ENCODE measurements around the gene EIF6. TPM values are rescaled to one million over a fixed set of nuclear protein-coding genes. Genes with fewer than 3 reads are reported as not detected.

Gene EIF6
- total RNA-seq, 5 donors from 2014 or later (not counting 1 experiment from before 2014, with no cell fraction given): 43.8 to 70.7 (median 69.6) TPM

GRCh38 chr20:35286899-35287508 lies 2.4 kb upstream of the EIF6 start:
- H3K4me3 Mint-ChIP-seq: no peak overlapping the region
- no peaks in the 10 kb centered on the region for H3K27me3 Mint-ChIP-seq
- 86% methylated on average over 16 of the region's 17 CpGs for WGBS (ENCODE audit: insufficient coverage)
- ChIA-PET POLR2A (no interaction called here), CTCF (no interaction called here)
- Histone ChIP-seq H3K4me1 (ENCODE audit: control insufficient read depth in 1 of 2, extremely low read depth in 1 of 2, insufficient read depth in 2 of 2, low read length in 2 of 2) (peaks cover 6 to 27% of the 10 kb centered on the region in 2 experiments), H3K27ac (ENCODE audit: low read length) (no peak overlapping the region), H3K36me3 (ENCODE audit: control insufficient read depth in 2 of 2, extremely low read depth in 1 of 2, insufficient read depth in 1 of 2, low read length in 1 of 2) (peaks cover 0 to 6% of the 10 kb centered on the region in 2 donors), H3K27me3 (replicated peaks in 1 of 2; ENCODE audit: control insufficient read depth in 2 of 2, extremely low read depth in 1 of 2, insufficient read depth in 2 of 2, low read length in 1 of 2) (peaks cover 0 to 6% of the 10 kb centered on the region in 2 experiments), H3K9me3 (no peaks in the 10 kb centered on the region), H3K4me3 (ENCODE audit: control insufficient read depth in 1 of 2, extremely low read depth in 1 of 2, low read length in 1 of 2) (no peak overlapping the region)
- H3K9me3 Mint-ChIP-seq: no peaks in the 10 kb centered on the region
- no peak for DNase-seq
- no peak for ATAC-seq (replicated peaks in 1 of 4)
- H3K27ac Mint-ChIP-seq: no peak overlapping the region
- H3K4me1 Mint-ChIP-seq: peaks cover 28 to 29% (median 28%) of the 10 kb centered on the region in 3 donors
- peaks cover 4% of the 10 kb centered on the region for H3K36me3 Mint-ChIP-seq

GRCh38 chr20:35286077-35286898 lies 1.7 kb upstream of the EIF6 start:
- DNase-seq (no peak), ATAC-seq (replicated peaks in 1 of 4) (no peak)
- CTCF ChIA-PET: no interaction called here
- no peaks in the 10 kb centered on the region for H3K9me3 ChIP-seq
- H3K4me1 ChIP-seq (ENCODE audit: control insufficient read depth in 1 of 2, extremely low read depth in 1 of 2, insufficient read depth in 2 of 2, low read length in 2 of 2): peaks cover 6 to 27% of the 10 kb centered on the region in 2 experiments
- no peaks in the 10 kb centered on the region for H3K27me3 Mint-ChIP-seq
- H3K4me3 Mint-ChIP-seq: peak overlapping the region; percentile 89 to 92 (median 90)
- peaks cover 0 to 4% of the 10 kb centered on the region in 2 experiments for H3K27me3 ChIP-seq (replicated peaks in 1 of 2; ENCODE audit: control insufficient read depth in 2 of 2, extremely low read depth in 1 of 2, insufficient read depth in 2 of 2, low read length in 1 of 2)
- no peak overlapping the region for H3K4me3 ChIP-seq (ENCODE audit: control insufficient read depth in 1 of 2, extremely low read depth in 1 of 2, low read length in 1 of 2)
- POLR2A ChIA-PET: interaction anchor here in 1 of 2 donors (0.6 kb wide), 1 partner anchor 16 kb away, joined by 3 read pairs; no protein-coding TSS in a partner anchor
- H3K27ac Mint-ChIP-seq: peak overlapping the region; percentile 76 to 88
- H3K9me3 Mint-ChIP-seq: no peaks in the 10 kb centered on the region
- no peak overlapping the region for H3K27ac ChIP-seq (ENCODE audit: low read length)
- 92% methylated on average over 12 of the region's 12 CpGs for WGBS (ENCODE audit: insufficient coverage)
- H3K4me1 Mint-ChIP-seq: peaks cover 28 to 31% (median 30%) of the 10 kb centered on the region in 3 donors
- H3K36me3 Mint-ChIP-seq: peaks cover 5% of the 10 kb centered on the region
- peaks cover 0 to 11% of the 10 kb centered on the region in 2 donors for H3K36me3 ChIP-seq (ENCODE audit: control insufficient read depth in 2 of 2, extremely low read depth in 1 of 2, insufficient read depth in 1 of 2, low read length in 1 of 2)

DNA sequence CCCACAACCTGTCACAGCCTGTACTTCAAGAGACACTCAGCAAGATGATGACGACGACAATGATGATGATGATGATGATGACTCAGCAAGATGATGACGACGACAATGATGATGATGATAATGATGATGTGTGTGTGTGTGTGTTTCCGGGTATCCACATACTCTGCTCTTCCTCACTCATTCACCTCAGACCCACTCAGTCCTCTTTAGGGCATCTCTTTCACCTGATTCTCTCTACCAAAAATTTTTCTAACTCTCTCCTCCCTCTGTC lies 1.2 kb upstream of the EIF6 start:
- Histone ChIP-seq H3K9me3 (no peaks in the 10 kb centered on the region), H3K4me1 (ENCODE audit: control insufficient read depth in 1 of 2, extremely low read depth in 1 of 2, insufficient read depth in 2 of 2, low read length in 2 of 2) (peaks cover 6 to 27% of the 10 kb centered on the region in 2 experiments), H3K27ac (ENCODE audit: low read length) (no peak overlapping the region), H3K4me3 (ENCODE audit: control insufficient read depth in 1 of 2, extremely low read depth in 1 of 2, low read length in 1 of 2) (no peak overlapping the region), H3K27me3 (replicated peaks in 1 of 2; ENCODE audit: control insufficient read depth in 2 of 2, extremely low read depth in 1 of 2, insufficient read depth in 2 of 2, low read length in 1 of 2) (peaks cover 0 to 4% of the 10 kb centered on the region in 2 experiments), H3K36me3 (ENCODE audit: control insufficient read depth in 2 of 2, extremely low read depth in 1 of 2, insufficient read depth in 1 of 2, low read length in 1 of 2) (peaks cover 0 to 12% of the 10 kb centered on the region in 2 donors)
- ChIA-PET POLR2A (interaction anchor here in 1 of 2 donors (0.6 kb wide), 1 partner anchor 17 kb away, joined by 3 read pairs; no protein-coding TSS in a partner anchor), CTCF (no interaction called here)
- no peaks in the 10 kb centered on the region for H3K9me3 Mint-ChIP-seq
- WGBS (ENCODE audit: insufficient coverage): no CpG with 5 or more reads among the region's 5 CpGs
- peaks cover 28 to 31% (median 30%) of the 10 kb centered on the region in 3 donors for H3K4me1 Mint-ChIP-seq
- H3K36me3 Mint-ChIP-seq: peaks cover 5% of the 10 kb centered on the region
- no peak for DNase-seq
- peak overlapping the region; percentile 76 to 88 for H3K27ac Mint-ChIP-seq
- no peaks in the 10 kb centered on the region for H3K27me3 Mint-ChIP-seq
- ATAC-seq (replicated peaks in 1 of 4): no peak
- H3K4me3 Mint-ChIP-seq: peak overlapping the region; percentile 89 to 92 (median 90)

DNA sequence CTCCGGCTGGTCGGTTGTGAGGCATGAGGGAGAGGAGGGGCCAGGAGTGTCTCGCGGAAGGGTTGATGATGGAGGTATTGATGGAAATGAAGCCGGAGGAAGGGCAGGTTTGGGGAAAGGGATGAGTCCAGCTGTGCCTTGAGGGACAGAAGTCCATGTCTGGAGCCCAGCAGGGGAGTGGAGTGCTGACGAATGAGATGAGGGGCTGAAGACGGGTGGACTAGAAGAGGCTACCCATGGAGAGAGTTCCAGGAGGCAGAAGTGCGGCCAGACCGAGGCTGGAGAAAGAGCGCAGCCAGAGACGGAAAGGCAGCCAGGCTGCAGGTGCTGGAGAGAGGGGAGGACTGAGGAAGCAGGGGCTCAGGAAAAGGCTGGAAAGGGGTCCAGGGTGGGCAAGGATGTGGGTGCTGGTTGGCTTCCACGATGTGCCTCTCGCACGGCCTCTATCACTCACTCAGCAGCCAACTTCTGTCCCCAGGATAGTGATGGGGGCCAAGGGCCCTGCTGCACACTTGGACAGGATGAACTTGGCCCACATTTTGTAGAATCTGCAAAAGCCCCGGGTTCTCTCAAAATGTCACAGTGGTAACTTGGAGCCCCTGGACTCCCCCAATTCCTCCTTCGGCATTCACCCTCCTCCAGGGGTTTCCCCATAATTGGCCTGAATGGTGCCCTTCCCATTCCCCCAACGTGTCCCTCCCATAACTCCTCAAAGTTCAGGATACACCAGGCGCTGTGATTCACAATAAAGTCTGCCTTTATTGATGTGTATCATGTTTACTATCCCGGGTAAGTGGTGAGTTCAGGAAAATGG lies 627 bp upstream of the EIF6 start:
- POLR2A ChIA-PET: interaction anchor here (0.5 to 0.7 kb wide), 7 partner anchors 10 to 1758 kb away, joined by 3 to 11 read pairs (median 4); no protein-coding TSS in a partner anchor
- no peak for ATAC-seq (replicated peaks in 1 of 4)
- Histone ChIP-seq H3K27me3 (replicated peaks in 1 of 2; ENCODE audit: control insufficient read depth in 2 of 2, extremely low read depth in 1 of 2, insufficient read depth in 2 of 2, low read length in 1 of 2) (peaks cover 0 to 4% of the 10 kb centered on the region in 2 experiments), H3K9me3 (no peaks in the 10 kb centered on the region), H3K4me1 (ENCODE audit: control insufficient read depth in 1 of 2, extremely low read depth in 1 of 2, insufficient read depth in 2 of 2, low read length in 2 of 2) (peaks cover 6 to 27% of the 10 kb centered on the region in 2 experiments), H3K4me3 (ENCODE audit: control insufficient read depth in 1 of 2, extremely low read depth in 1 of 2, low read length in 1 of 2) (peak overlapping the region; percentile 83 to 89), H3K36me3 (ENCODE audit: control insufficient read depth in 2 of 2, extremely low read depth in 1 of 2, insufficient read depth in 1 of 2, low read length in 1 of 2) (peaks cover 0 to 16% of the 10 kb centered on the region in 2 donors), H3K27ac (ENCODE audit: low read length) (peak overlapping the region; percentile 71)
- no peak for DNase-seq
- peaks cover 9% of the 10 kb centered on the region for H3K36me3 Mint-ChIP-seq
- no peaks in the 10 kb centered on the region for H3K27me3 Mint-ChIP-seq
- H3K27ac Mint-ChIP-seq: peak overlapping the region; percentile 78 to 88
- H3K4me3 Mint-ChIP-seq: peak overlapping the region; percentile 89 to 92 (median 90)
- WGBS (ENCODE audit: insufficient coverage): 64% methylated on average over 16 of the region's 19 CpGs
- H3K4me1 Mint-ChIP-seq: peaks cover 30 to 33% (median 32%) of the 10 kb centered on the region in 3 donors
- H3K9me3 Mint-ChIP-seq: no peaks in the 10 kb centered on the region
- CTCF ChIA-PET: interaction anchor here in 1 of 2 donors (0.8 to 1.2 kb wide), 2 partner anchors 33 to 141 kb away, joined by 3 read pairs; no protein-coding TSS in a partner anchor

DNA sequence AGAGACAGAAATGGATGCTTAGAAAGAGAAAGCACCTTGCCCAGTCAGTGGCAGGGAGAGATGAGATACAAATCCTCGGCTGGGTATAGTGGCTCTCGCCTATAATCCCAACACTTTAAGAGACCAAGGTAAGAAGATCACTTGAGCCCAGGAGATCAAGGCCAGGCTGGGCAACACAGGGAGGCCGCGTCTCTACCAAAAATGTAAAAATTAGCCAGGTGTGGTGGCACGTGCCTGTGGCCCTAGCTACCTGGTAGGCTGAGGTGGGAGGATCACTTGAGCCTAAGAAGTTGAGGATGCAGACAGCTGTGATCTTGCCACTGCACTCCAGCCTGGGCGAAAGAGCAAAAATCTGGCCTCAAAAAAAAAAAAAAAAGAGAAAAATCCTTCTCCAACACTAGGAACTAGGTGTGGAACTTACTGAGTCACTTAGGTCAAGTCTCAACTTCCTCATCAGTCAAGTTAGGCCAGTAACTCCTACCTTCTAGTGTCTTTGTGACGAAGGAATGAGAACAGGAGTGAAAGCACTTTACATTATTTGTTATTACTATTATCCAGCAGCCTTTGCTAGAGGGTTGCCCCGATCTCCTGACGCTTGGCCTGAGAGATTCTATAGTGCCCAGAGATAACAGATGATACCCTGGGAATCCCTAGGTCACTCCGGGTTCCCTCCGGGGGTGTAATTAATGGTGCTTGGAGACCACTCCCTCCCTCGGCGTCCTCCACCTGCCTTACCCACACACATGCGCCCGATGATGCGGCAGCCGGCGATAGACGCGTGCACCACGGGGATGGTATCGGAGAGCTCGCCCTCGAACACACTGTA lies 918 bp downstream of the EIF6 start:
- peaks cover 24% of the 10 kb centered on the region for H3K36me3 Mint-ChIP-seq

More for the DNA sequence above, 918 bp downstream of the EIF6 start:
- Mint-ChIP-seq H3K4me1 (peaks cover 30 to 36% (median 34%) of the 10 kb centered on the region in 3 donors), H3K27ac (peak overlapping the region; percentile 78 to 88), H3K9me3 (no peaks in the 10 kb centered on the region), H3K4me3 (peak overlapping the region; percentile 89 to 92 (median 90)), H3K27me3 (no peaks in the 10 kb centered on the region)
- Histone ChIP-seq H3K27ac (ENCODE audit: low read length) (peak overlapping the region; percentile 71), H3K4me1 (ENCODE audit: control insufficient read depth in 1 of 2, extremely low read depth in 1 of 2, insufficient read depth in 2 of 2, low read length in 2 of 2) (peaks cover 6 to 27% of the 10 kb centered on the region in 2 experiments), H3K4me3 (ENCODE audit: control insufficient read depth in 1 of 2, extremely low read depth in 1 of 2, low read length in 1 of 2) (peak overlapping the region; percentile 83 to 89), H3K9me3 (no peaks in the 10 kb centered on the region), H3K27me3 (replicated peaks in 1 of 2; ENCODE audit: control insufficient read depth in 2 of 2, extremely low read depth in 1 of 2, insufficient read depth in 2 of 2, low read length in 1 of 2) (peaks cover 0 to 4% of the 10 kb centered on the region in 2 experiments), H3K36me3 (ENCODE audit: control insufficient read depth in 2 of 2, extremely low read depth in 1 of 2, insufficient read depth in 1 of 2, low read length in 1 of 2) (peaks cover 3 to 32% of the 10 kb centered on the region in 2 donors)
- ChIA-PET CTCF (interaction anchor here (0.5 to 1.7 kb wide), 4 partner anchors 20 to 406 kb away, joined by 3 to 6 read pairs (median 4); no protein-coding TSS in a partner anchor), POLR2A (interaction anchor here (0.5 to 0.6 kb wide), 3 partner anchors 193 to 1729 kb away, joined by 4 to 10 read pairs (median 6); no protein-coding TSS in a partner anchor)
- DNase-seq: peak in 1 of 35 experiments; percentile 30
- peak in 1 of 4 experiments; percentile 57 for ATAC-seq (replicated peaks in 1 of 4)
- 5% methylated on average over 9 of the region's 24 CpGs for WGBS (ENCODE audit: insufficient coverage)
